A549 (cell line): ENCODE measurements around the gene COMT. TPM values are rescaled to one million over a fixed set of nuclear protein-coding genes. Genes with fewer than 3 reads are reported as not detected.

Source experiments
- ATAC-seq, 2 experiments: fragments of 200-7000 bp in 1 of 2; fragments of >200 bp in 1 of 2; cut with Nextera tagmentation in 1 of 2; cut with Tn5 transposase in 1 of 2; 3 replicates each; pipeline versions ENCODE4 v1.8.0 to v1.9.1; 2018 to 2020; ENCODE audit warnings: mild to moderate bottlenecking in 1 of 2, moderate library complexity in 1 of 2
- CTCF ChIA-PET: fragments of 300-600 bp; sonication (Branson Sonifier 250); formaldehyde crosslinking; extraction: SDS; loops from one replicate; lab custom pipeline; 2021; ENCODE audit warnings: antibody characterized with exemption, inconsistent platforms; lab: Yijun Ruan, JAX
- POLR2A ChIA-PET: fragments of 350-600 bp; formaldehyde crosslinking; extraction: SDS; loops from one replicate; lab custom pipeline; 2021; ENCODE audit warnings: antibody characterized with exemption, inconsistent platforms; lab: Yijun Ruan, JAX
- DNase-seq, 2 experiments: peaks; one replicate each; pipeline versions ENCODE4 v3.0.0 to v3.0.0-alpha.2; 2011 to 2016; ENCODE audit warnings: low read depth in 1 of 2, low spot score in 1 of 2
- FAIRE-seq: peaks from 2 replicates; lab custom pipeline; 2011; peaks lifted over from hg19 to GRCh38; lab: Jason Lieb, UNC
- H3K27ac ChIP-seq, 2 experiments: fragments of >200 bp; sonication (Bioruptor Twin); formaldehyde crosslinking; 3 replicates each; pipeline ENCODE4 v1.5.1; 2016 to 2017
- H3K4me1 ChIP-seq: fragments of >200 bp; sonication (Bioruptor Twin); formaldehyde crosslinking; 3 replicates; pipeline ENCODE4 v1.6.1; 2016
- H3K4me2 ChIP-seq: fragments of >200 bp; sonication (Bioruptor Twin); formaldehyde crosslinking; 3 replicates; pipeline ENCODE4 v1.6.1; 2016
- H3K4me3 ChIP-seq: fragments of >200 bp; sonication (Bioruptor Twin); formaldehyde crosslinking; 3 replicates; pipeline ENCODE4 v1.5.1; 2016
- H3K9me3 ChIP-seq: fragments of >200 bp; sonication (Bioruptor Twin); formaldehyde crosslinking; 3 replicates; pipeline ENCODE4 v1.6.1; 2016
- CBX8 ChIP-seq: fragments of 200-600 bp; sonication (generic); IDR thresholded peaks from 2 replicates; pipeline ENCODE4 v1.6.1; 2016
- CEBPB ChIP-seq, 2 experiments: fragments of >200 bp in 1 of 2; sonication (Bioruptor Twin) in 1 of 2; formaldehyde crosslinking in 1 of 2; IDR thresholded peaks; 2 replicates each; pipeline ENCODE4 v1.6.1; 2012 to 2016
- CHD2 ChIP-seq: fragments of 150-350 bp; IDR thresholded peaks from 2 replicates; pipeline ENCODE4 v1.6.1; 2014; ENCODE audit warnings: low read length; ENCODE audit not compliant: partially characterized antibody
- CHD4 ChIP-seq: fragments of 200-600 bp; sonication (generic); IDR thresholded peaks from 2 replicates; pipeline ENCODE4 v1.6.1; 2016; ENCODE audit warnings: antibody characterized with exemption, mild to moderate bottlenecking, borderline replicate concordance
- FOXS1 ChIP-seq: fragments of 250-450 bp; sonication (Bioruptor Pico); IDR thresholded peaks from 2 replicates; pipeline ENCODE4 v1.5.0; 2020; ENCODE audit warnings: mild to moderate bottlenecking, moderate library complexity
- HES2 ChIP-seq: fragments of >200 bp; sonication (Bioruptor Twin); formaldehyde crosslinking; IDR thresholded peaks from 2 replicates; pipeline ENCODE4 v1.6.1; 2016
- HMGXB4 ChIP-seq: fragments of 250-450 bp; sonication (Bioruptor Pico); IDR thresholded peaks from 2 replicates; pipeline ENCODE4 v1.5.0; 2021; ENCODE audit warnings: mild to moderate bottlenecking, moderate library complexity, borderline replicate concordance
- JUN ChIP-seq, 2 experiments: fragments of >200 bp; sonication (Bioruptor Twin); formaldehyde crosslinking; IDR thresholded peaks; 2 replicates in 1 of 2; 3 replicates in 1 of 2; pipeline ENCODE4 v1.6.1; 2016 to 2017
- JUNB ChIP-seq: fragments of >200 bp; sonication (Bioruptor Twin); formaldehyde crosslinking; IDR thresholded peaks from 2 replicates; pipeline ENCODE4 v1.6.1; 2016
- MAFK ChIP-seq: fragments of 450-650 bp; IDR thresholded peaks from 2 replicates; pipeline ENCODE4 v1.6.1; 2014; ENCODE audit not compliant: partially characterized antibody
- MAX ChIP-seq: IDR thresholded peaks from 2 replicates; pipeline ENCODE4 v1.6.1; 2012
- NR3C1 ChIP-seq: fragments of >200 bp; sonication (Bioruptor Twin); formaldehyde crosslinking; IDR thresholded peaks from 3 replicates; pipeline ENCODE4 v1.6.1; 2017
- POLR2AphosphoS2 ChIP-seq: conservative IDR thresholded peaks from 2 replicates; pipeline ENCODE4 v1.6.1; 2012; ENCODE audit warnings: low read length, improper control_type of control experiment, inconsistent platforms
- RCOR1 ChIP-seq: fragments of 150-350 bp; IDR thresholded peaks from 2 replicates; pipeline ENCODE4 v1.6.1; 2014; ENCODE audit warnings: antibody characterized with exemption, low read length, low read depth
- SMC3 ChIP-seq: fragments of >200 bp; sonication (Bioruptor Twin); formaldehyde crosslinking; IDR thresholded peaks from 3 replicates; pipeline ENCODE4 v1.6.1; 2018; ENCODE audit warnings: inconsistent platforms
- TP53 ChIP-seq: fragments of 250-450 bp; sonication (Bioruptor Pico); IDR thresholded peaks from 2 replicates; pipeline ENCODE4 v1.5.0; 2021; ENCODE audit warnings: mild to moderate bottlenecking, moderate library complexity
- USF2 ChIP-seq: fragments of 450-650 bp; IDR thresholded peaks from 2 replicates; pipeline ENCODE4 v1.6.1; 2014; ENCODE audit warnings: antibody characterized with exemption
- ZC3H11A ChIP-seq: fragments of 450-650 bp; IDR thresholded peaks from 2 replicates; pipeline ENCODE4 v1.6.1; 2014; ENCODE audit warnings: antibody characterized with exemption, mild to moderate bottlenecking
- ZFP36 ChIP-seq: fragments of 450-650 bp; IDR thresholded peaks from 2 replicates; pipeline ENCODE4 v1.6.1; 2014; ENCODE audit warnings: borderline replicate concordance; ENCODE audit not compliant: partially characterized antibody
- ZSCAN20 ChIP-seq: fragments of 250-450 bp; sonication (Bioruptor Pico); IDR thresholded peaks from 2 replicates; pipeline ENCODE4 v1.8.0; 2022; ENCODE audit warnings: mild to moderate bottlenecking, moderate library complexity
- WGBS: methylation state at CpG from one replicate; pipeline ENCODE4 v1.1.6; 2017; ENCODE audit errors: missing lambda C conversion rate; 5-methylcytosine and 5-hydroxymethylcytosine counted together
- polyA plus RNA-seq, 4 experiments: library from polyadenylated mRNA; depleted of rRNA in 3 of 4; stranded (reverse); fragments of >200 nt; fragmentation: RNase III in 1 of 4; extraction: RNeasy Plus Mini Kit Qiagen cat#74134 plus additional on column Dnase treatment in 1 of 4; gene quantifications; 2 replicates in 3 of 4; 3 replicates in 1 of 4; pipeline ENCODE4 v1.2.3, GENCODE V29; 2011 to 2017

COMT gene
- polyA plus RNA-seq, 2 of the 4 experiments (the other 2 are of a cell fraction): 72.3 to 125 TPM

GRCh38 chr22:19971276-19972124 lies 29.9 kb downstream of the COMT start:
- Histone ChIP-seq H3K9me3 (no peaks in the 10 kb centered on the region), H3K4me3 (no peak overlapping the region), H3K27ac (no peak overlapping the region), H3K4me1 (peaks cover 5% of the 10 kb centered on the region; the same call in 1 of the 3 replicates), H3K4me2 (no peak overlapping the region)
- ChIA-PET CTCF (interaction anchor here (0.8 to 7.7 kb wide), 17 partner anchors 8 to 241 kb away, joined by 3 to 89 read pairs (median 4); partner anchors contain the start of gene RANBP1), POLR2A (no interaction called here)
- no peak for TF ChIP-seq USF2
- no peak for TF ChIP-seq CHD2
- no peak for TF ChIP-seq HES2
- TF ChIP-seq NR3C1: no peak
- TF ChIP-seq ZC3H11A: no peak
- no peak for TF ChIP-seq JUNB
- no peak for TF ChIP-seq ZSCAN20
- TF ChIP-seq MAFK: no peak
- no peak for TF ChIP-seq MAX
- TF ChIP-seq ZFP36: no peak
- no peak for TF ChIP-seq POLR2AphosphoS2
- no peak for TF ChIP-seq CBX8
- FAIRE-seq (no peak), DNase-seq (no peak), ATAC-seq (peak in 1 of 2 experiments; percentile 3; a peak in 3 of 6 replicates)
- WGBS: 78% methylated on average over 6 of the region's 28 CpGs

- Histone ChIP-seq H3K4me2 (no peak overlapping the region), H3K9me3 (no peaks in the 10 kb centered on the region), H3K27ac (no peak overlapping the region), H3K4me1 (peaks cover 5% of the 10 kb centered on the region; the same call in 1 of the 3 replicates), H3K4me3 (no peak overlapping the region)
- no peak for TF ChIP-seq JUN (IDR thresholded peaks at IDR 0.05)
- FAIRE-seq: no peak
- ChIA-PET CTCF (interaction anchor here (0.8 to 7.7 kb wide), 12 partner anchors 9 to 242 kb away, joined by 3 to 89 read pairs (median 4); no protein-coding TSS in a partner anchor), POLR2A (no interaction called here)
- DNase-seq: no peak
- no peak for ATAC-seq
- 98% methylated on average over 4 of the region's 9 CpGs for WGBS
These were observed 30.7 kb downstream of the COMT start for GRCh38 chr22:19972251-19972650.

- 92% methylated on average over 17 of the region's 50 CpGs for WGBS
- TF ChIP-seq CHD4 (no peak), NR3C1 (no peak), SMC3 (no peak), HMGXB4 (CRISPR knock-in tag) (no peak), CEBPB (IDR thresholded peaks at IDR 0.05) (no peak), FOXS1 (CRISPR knock-in tag) (no peak), RCOR1 (no peak), TP53 (CRISPR knock-in tag) (no peak)
- TF ChIP-seq, all 56 proteins: peak for 0
- H3K4me1 ChIP-seq: peaks cover 5% of the 10 kb centered on the region; the same call in 1 of the 3 replicates
- FAIRE-seq: no peak
- no peak for ATAC-seq
- no peak overlapping the region for H3K4me3 ChIP-seq
- H3K4me2 ChIP-seq: no peak overlapping the region
- H3K9me3 ChIP-seq: no peaks in the 10 kb centered on the region
- H3K27ac ChIP-seq: no peak overlapping the region
- ChIA-PET POLR2A (no interaction called here), CTCF (interaction anchor here (0.8 to 7.7 kb wide), 9 partner anchors 9 to 242 kb away, joined by 3 to 89 read pairs (median 4); no protein-coding TSS in a partner anchor)
- no peak for DNase-seq
These were observed 31.3 kb downstream of the COMT start for GRCh38 chr22:19972652-19973550.
